Erythroblast (primary cell): ENCODE data around the gene BIVM.

Experiments used
- GATA1 ChIP-seq: IDR thresholded peaks from 2 replicates; pipeline ENCODE4 v1.6.1; 2011; ENCODE audit warnings: low read depth, mild to moderate bottlenecking, control low read depth, low read length, moderate library complexity
- POLR2A ChIP-seq: IDR thresholded peaks from 2 replicates; pipeline ENCODE4 v1.6.1; 2011; ENCODE audit warnings: mild to moderate bottlenecking, low read length

DNA sequence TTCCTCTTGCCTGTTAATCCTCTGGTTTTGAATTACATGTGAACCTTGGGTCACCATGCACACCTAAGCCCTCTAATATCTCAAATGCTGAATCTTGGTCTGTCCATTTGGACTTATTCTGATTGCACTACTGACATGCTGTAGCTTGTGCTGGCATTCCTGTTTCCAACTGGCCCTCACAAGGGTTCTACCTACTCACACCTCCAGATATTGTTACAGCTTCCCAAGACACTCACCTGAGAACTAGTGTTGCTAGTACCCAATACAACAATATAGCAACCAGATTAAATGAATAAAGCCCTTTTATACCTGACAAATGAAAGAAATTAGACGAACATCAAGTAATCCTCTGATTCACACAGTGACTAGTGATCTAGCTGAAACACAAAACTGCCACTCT is 41.9 kb upstream of the BIVM start:
- TF ChIP-seq POLR2A (no peak), GATA1 (no peak)
